RWPE2 (cell line): Measurements from ENCODE around the gene DOHH.

ENCODE experiments used
- ATAC-seq: fragments of 200-7000 bp; cut with Tn5 transposase; 3 replicates; pipeline ENCODE4 v1.9.1; 2021; ENCODE audit warnings: low read depth
- DNase-seq: peaks from one replicate; pipeline ENCODE4 v3.0.0-alpha.2; 2020; ENCODE audit warnings: low spot score
- H3K27ac ChIP-seq: fragments of 450-650 bp; 2 replicates; pipeline ENCODE4 v1.5.1; 2017; ENCODE audit warnings: mild to moderate bottlenecking; ENCODE audit not compliant: poor library complexity, severe bottlenecking
- H3K27me3 ChIP-seq: fragments of 250-450 bp; sonication (Bioruptor Pico); 2 replicates; pipeline ENCODE4 v1.5.1; 2021; ENCODE audit warnings: mild to moderate bottlenecking, moderate library complexity; ENCODE audit not compliant: insufficient read depth, poor library complexity, severe bottlenecking
- H3K36me3 ChIP-seq: fragments of 250-450 bp; sonication (Bioruptor Pico); 2 replicates; pipeline ENCODE4 v1.5.1; 2020; ENCODE audit warnings: low read depth, mild to moderate bottlenecking, moderate library complexity
- H3K4me1 ChIP-seq: fragments of 250-450 bp; sonication (Bioruptor Pico); 2 replicates; pipeline ENCODE4 v1.5.1; 2021; ENCODE audit warnings: mild to moderate bottlenecking, moderate library complexity; ENCODE audit not compliant: insufficient read depth, poor library complexity, severe bottlenecking
- H3K4me3 ChIP-seq: fragments of 250-450 bp; sonication (Bioruptor Pico); 2 replicates; pipeline ENCODE4 v1.5.1; 2021; ENCODE audit warnings: mild to moderate bottlenecking, moderate library complexity; ENCODE audit not compliant: severe bottlenecking
- H3K9me3 ChIP-seq: fragments of 250-450 bp; sonication (Bioruptor Pico); 2 replicates; pipeline ENCODE4 v1.5.1; 2021; ENCODE audit warnings: mild to moderate bottlenecking, moderate library complexity; ENCODE audit not compliant: severe bottlenecking
- CTCF ChIP-seq: fragments of 450-650 bp; IDR thresholded peaks from one replicate; pipeline ENCODE4 v1.5.1; 2017; ENCODE audit warnings: mild to moderate bottlenecking, moderate library complexity; ENCODE audit not compliant: poor library complexity, severe bottlenecking

Gene DOHH

GRCh38 chr19:3466635-3467034 is 33.8 kb downstream of the DOHH start:
- Histone ChIP-seq H3K27ac (no peak overlapping the region), H3K27me3 (no peaks in the 10 kb centered on the region), H3K9me3 (no peaks in the 10 kb centered on the region), H3K36me3 (peaks cover 11% of the 10 kb centered on the region; the same call in 1 of the 2 replicates), H3K4me3 (no peak overlapping the region), H3K4me1 (no peaks in the 10 kb centered on the region)
- no peak for DNase-seq
- ATAC-seq = no peak
- no peak for TF ChIP-seq CTCF

GRCh38 chr19:3465552-3465951 is 34.9 kb downstream of the DOHH start:
- H3K4me3 ChIP-seq = no peak overlapping the region
- DNase-seq = no peak
- no peaks in the 10 kb centered on the region for H3K27me3 ChIP-seq
- H3K9me3 ChIP-seq = no peaks in the 10 kb centered on the region
- ATAC-seq = no peak
- no peaks in the 10 kb centered on the region for H3K4me1 ChIP-seq
- H3K27ac ChIP-seq = no peak overlapping the region
- no peak for TF ChIP-seq CTCF
- peaks cover 18% of the 10 kb centered on the region for H3K36me3 ChIP-seq

- Histone ChIP-seq H3K4me3 (no peak overlapping the region), H3K27ac (no peak overlapping the region), H3K36me3 (peaks cover 27% of the 10 kb centered on the region), H3K4me1 (no peaks in the 10 kb centered on the region), H3K9me3 (no peaks in the 10 kb centered on the region), H3K27me3 (no peaks in the 10 kb centered on the region)
- TF ChIP-seq CTCF = no peak
- DNase-seq (no peak), ATAC-seq (no peak)
These were observed 35.8 kb downstream of the DOHH start for GRCh38 chr19:3464587-3465235.

GRCh38 chr19:3463714-3464586 is 36.5 kb downstream of the DOHH start:
- no peak for TF ChIP-seq CTCF
- Histone ChIP-seq H3K27ac (no peak overlapping the region), H3K4me1 (no peaks in the 10 kb centered on the region), H3K4me3 (no peak overlapping the region), H3K9me3 (no peaks in the 10 kb centered on the region), H3K36me3 (peaks cover 27% of the 10 kb centered on the region), H3K27me3 (no peaks in the 10 kb centered on the region)
- no peak for ATAC-seq
- DNase-seq = no peak
